Loucy (cell line): ENCODE results near the gene KAT6B.

ENCODE experiments used
- CTCF ChIP-seq: fragments of 200-600 bp; sonication (generic); conservative IDR thresholded peaks from 2 replicates; pipeline ENCODE4 v1.5.1; 2014; ENCODE audit warnings: mild to moderate bottlenecking, antibody characterized with exemption, low read length
- EZH2phosphoT487 ChIP-seq: fragments of 200-600 bp; IDR thresholded peaks from 2 replicates; pipeline ENCODE4 v1.6.1; 2018; ENCODE audit warnings: antibody characterized with exemption, mild to moderate bottlenecking, moderate library complexity, borderline replicate concordance

GRCh38 chr10:74953214-74953613, 126.8 kb downstream of the KAT6B start:
- TF ChIP-seq CTCF: no peak
- TF ChIP-seq EZH2phosphoT487: no peak
